NCI-H187 (cell line): Measurements from ENCODE around the gene DPH1.
"Not testable (repeated sequence)": the region's sequence is repeated elsewhere in the genome, so short reads cannot be mapped to it uniquely, and the experiment has no call there.

Source experiments
- DNase-seq, 2 experiments: peaks; one replicate each; lab custom pipeline; 2025; lab: John Stamatoyannopoulos, UW

DPH1 gene

GRCh38 chr17:2029911-2030778 is at the start of gene DPH1:
TSS of gene DPH1 (plus strand) at chr17:2030153. CDS start at chr17:2030170, 17 bp downstream.
- peak; percentile 49 to 67 for DNase-seq

- DNase-seq = no peak
These were observed 49.2 kb upstream of the DPH1 start for GRCh38 chr17:1980665-1981250.

- DNase-seq = not testable (repeated sequence)
These were observed 47.1 kb upstream of the DPH1 start for GRCh38 chr17:1982793-1983366.

DNA sequence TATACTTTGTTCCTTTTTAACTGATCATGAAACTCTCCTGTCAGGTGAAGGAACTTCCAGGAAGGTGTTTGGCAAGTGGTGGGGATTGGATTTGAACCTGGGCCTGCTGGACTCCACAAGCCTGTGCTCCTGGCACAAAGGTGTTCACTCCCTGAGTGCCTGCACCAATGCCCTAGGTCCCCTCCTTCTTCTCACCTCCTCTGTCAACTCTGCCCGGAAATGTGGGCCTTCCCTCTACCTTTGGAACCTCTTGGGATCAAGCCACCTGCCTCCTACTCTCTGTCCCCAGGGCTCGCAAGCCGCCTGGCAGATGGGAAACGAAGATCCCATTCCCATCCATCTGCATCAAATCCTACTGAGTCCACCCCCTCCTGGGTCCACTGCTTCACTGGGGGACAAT is 44.9 kb upstream of the DPH1 start:
- no peak for DNase-seq

- no peak for DNase-seq
These were observed 44.3 kb upstream of the DPH1 start for GRCh38 chr17:1985686-1986085.

DNA sequence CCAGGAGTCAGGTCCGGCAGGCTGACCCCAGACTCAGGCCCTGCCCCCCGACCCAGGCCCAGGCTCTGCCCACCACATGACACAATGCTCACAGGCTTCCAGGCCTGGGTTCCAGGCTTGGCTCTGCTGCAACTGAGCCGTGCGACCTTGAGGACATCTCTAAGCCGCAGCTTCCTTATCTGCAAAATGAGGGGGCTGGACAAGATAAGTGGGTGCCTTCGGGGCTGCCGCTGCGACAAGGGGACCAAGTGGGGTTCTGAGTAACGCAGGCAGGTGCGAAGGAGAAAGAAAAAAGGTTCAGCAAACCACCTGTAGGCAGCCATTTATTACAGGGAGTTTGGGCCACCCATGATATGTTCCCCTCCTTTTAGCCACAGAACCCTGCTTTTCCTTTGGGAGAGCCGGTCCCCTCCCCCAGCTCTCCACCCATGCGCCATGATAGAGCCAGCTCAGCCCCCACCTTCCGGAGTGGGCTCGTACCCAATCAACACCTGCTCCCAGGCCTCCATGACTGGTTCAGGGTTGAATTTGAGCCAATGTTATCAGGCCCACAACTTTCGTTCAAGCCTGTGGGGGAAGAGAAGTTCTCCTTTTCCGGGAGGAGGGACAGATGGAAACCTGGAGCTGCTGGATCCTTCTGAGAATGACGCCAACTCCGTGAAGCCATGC is 43.0 kb upstream of the DPH1 start:
- DNase-seq = no peak

GRCh38 chr17:1989135-1989534 is 40.8 kb upstream of the DPH1 start:
- DNase-seq = no peak

DNA sequence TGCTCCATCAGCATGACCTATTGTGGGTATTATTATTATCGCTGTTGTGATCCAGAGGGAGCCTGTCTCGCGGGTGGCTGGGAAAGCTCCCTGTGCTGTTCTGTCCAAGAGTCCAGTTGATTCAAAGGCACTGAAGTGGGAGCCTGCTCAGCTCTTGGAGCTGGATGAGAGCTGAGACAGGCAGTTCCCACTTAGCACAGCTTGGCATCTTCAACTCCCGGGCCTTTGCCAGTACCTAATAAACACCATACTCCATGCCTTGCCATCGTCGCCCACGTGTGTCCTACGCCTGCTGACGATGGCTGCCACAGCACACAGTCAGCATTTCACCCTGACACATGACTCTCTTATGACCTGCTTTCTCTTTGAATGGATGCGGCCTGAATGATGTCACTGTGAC is 37.4 kb upstream of the DPH1 start:
- DNase-seq = no peak

GRCh38 chr17:1994707-1995106 is 35.2 kb upstream of the DPH1 start:
- no peak for DNase-seq

- peak; percentile 12 to 57 for DNase-seq
These were observed 34.5 kb upstream of the DPH1 start for GRCh38 chr17:1995321-1995892.

GRCh38 chr17:1995907-1996799 is 33.8 kb upstream of the DPH1 start:
- no peak for DNase-seq

DNA sequence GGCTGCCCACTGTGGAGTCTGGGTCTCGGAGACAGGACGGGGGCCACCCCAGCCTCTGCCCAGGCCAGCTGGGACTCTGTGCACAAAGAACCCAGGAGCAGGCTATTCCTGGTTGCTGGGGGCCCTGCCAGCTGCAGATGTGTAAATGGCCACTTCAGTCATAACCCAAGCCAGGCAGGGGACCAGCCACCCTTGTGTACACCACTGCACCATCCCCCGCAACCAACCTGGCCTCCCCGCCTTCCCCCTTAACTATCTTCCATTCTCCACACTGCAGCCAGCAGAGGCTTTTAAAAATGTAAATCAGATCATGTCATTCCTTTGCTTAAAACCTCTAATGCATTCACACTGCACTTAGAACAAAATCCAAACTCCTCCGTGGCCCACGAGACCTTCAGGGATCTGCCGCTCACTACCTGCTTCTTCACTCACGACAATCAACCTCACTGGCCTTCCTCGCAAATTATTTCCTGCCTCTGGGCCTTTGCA is 33.1 kb upstream of the DPH1 start:
- DNase-seq = no peak

DNA sequence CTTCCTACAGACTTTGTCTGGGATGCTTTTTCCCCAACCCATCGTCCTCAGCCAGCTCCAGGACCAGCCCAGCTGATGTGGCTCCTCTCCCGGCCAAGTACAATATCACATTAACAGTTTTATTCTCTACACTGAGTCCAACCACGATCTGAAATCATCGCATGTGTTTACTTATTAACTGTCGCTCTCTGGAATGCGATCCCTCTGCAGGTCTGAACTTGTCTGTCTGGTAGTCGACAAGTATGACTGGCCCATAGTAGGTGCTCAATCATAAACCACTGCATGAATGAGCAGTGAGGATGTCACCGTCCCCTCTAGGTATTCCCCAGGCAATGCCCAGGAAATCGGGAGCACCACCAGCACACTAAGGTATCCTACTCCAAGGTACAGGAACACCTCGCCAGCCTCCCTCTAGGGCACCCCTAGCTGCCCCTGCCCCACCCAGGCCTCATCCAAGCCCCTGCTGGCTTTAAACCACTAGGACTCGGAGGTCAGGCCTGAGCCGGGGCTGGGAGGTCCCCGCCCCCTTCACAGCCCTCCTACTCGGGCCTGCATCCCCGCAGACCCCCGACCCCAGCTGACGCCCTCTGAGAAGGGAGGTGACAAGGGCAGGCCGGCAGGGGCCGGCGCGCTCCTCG is 32.5 kb upstream of the DPH1 start:
- no peak for DNase-seq

GRCh38 chr17:1997927-1998742 is 31.8 kb upstream of the DPH1 start:
- no peak for DNase-seq

GRCh38 chr17:1999557-2000251 is 30.2 kb upstream of the DPH1 start:
- DNase-seq = peak; percentile 54 to 66

DNA sequence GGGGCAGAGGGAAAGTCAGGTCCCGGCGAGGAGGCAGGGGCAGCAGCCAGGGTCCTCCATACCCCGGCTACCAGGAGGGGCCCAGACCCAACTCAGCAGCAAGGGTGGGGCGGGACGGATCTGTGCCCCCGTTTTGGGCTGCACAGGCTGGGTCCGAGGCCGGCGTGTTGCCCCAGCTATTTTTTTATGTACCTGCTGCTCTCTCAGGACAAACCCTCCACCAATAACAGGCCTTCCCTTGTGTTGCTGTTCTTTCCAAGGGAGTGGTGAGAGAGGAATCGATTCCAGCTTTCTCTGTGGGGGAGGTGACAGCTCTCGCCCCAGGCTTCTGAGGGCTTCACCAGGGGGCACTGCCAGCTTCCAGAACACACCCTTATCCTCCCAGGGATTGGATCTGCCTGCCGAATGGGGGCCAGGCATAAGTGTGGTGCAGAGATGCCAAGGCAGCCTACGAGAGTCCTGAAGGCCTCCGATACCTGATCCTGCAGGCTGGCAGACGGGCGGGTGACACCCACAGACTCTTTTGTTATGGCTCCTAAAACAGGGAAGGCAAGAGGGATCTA is 27.1 kb upstream of the DPH1 start:
- no peak for DNase-seq

DNA sequence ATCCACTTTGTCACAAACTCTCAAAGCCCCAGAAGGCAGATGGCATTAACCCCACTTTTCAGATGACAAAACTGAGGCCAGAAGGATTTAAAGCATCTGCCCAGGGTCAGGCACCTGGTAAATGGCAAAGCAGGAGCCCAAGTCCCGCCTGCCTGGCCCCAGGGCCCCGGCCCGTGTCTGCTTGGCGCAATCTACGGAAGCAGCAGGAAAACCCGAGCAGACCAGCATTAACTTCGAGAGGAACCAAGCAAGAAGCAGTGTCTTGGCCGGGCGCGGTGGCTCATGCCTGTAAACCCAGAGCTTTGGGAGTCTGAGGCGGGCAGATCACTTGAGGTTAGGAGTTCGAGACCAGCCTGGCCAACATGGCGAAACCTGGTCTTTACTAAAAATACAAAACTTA is 26.4 kb upstream of the DPH1 start:
- no peak for DNase-seq

GRCh38 chr17:2004435-2004952 is 25.5 kb upstream of the DPH1 start:
- DNase-seq = no peak
